Ectodermal cell (in vitro differentiated cells): Measurements from ENCODE around the gene EVX1.
A peak's percentile ranks its signal among the peaks of the same experiment; 100 is the strongest.

Experiments used
- H3K27ac ChIP-seq: 2 replicates; pipeline ENCODE4 v1.7.0; 2013; ENCODE audit warnings: mild to moderate bottlenecking, low read depth, low read length; ENCODE audit not compliant: insufficient read depth, poor library complexity, severe bottlenecking
- H3K27me3 ChIP-seq: 2 replicates; pipeline ENCODE4 v1.7.0; 2013; ENCODE audit warnings: mild to moderate bottlenecking, low read length; ENCODE audit not compliant: insufficient read depth, control insufficient read depth, poor library complexity, severe bottlenecking
- H3K36me3 ChIP-seq: one replicate; pipeline ENCODE4 v1.7.0; 2013; ENCODE audit warnings: low read length; ENCODE audit not compliant: control insufficient read depth, insufficient read depth
- H3K4me1 ChIP-seq: one replicate; pipeline ENCODE4 v1.7.0; 2013; ENCODE audit warnings: low read length; ENCODE audit not compliant: control insufficient read depth, insufficient read depth
- H3K4me3 ChIP-seq: 2 replicates; pipeline ENCODE4 v1.7.0; 2013; ENCODE audit warnings: low read depth, low read length, control low read depth; ENCODE audit not compliant: insufficient read depth
- H3K9me3 ChIP-seq: 2 replicates; pipeline ENCODE4 v1.7.0; 2013; ENCODE audit warnings: mild to moderate bottlenecking, low read length, moderate library complexity; ENCODE audit not compliant: control insufficient read depth
- WGBS, 2 experiments: methylation state at CpG; one replicate each; pipeline ENCODE4 v1.1.7; 2013; ENCODE audit warnings: missing lambda C conversion rate in 2 of 2; 5-methylcytosine and 5-hydroxymethylcytosine counted together

EVX1 gene

DNA sequence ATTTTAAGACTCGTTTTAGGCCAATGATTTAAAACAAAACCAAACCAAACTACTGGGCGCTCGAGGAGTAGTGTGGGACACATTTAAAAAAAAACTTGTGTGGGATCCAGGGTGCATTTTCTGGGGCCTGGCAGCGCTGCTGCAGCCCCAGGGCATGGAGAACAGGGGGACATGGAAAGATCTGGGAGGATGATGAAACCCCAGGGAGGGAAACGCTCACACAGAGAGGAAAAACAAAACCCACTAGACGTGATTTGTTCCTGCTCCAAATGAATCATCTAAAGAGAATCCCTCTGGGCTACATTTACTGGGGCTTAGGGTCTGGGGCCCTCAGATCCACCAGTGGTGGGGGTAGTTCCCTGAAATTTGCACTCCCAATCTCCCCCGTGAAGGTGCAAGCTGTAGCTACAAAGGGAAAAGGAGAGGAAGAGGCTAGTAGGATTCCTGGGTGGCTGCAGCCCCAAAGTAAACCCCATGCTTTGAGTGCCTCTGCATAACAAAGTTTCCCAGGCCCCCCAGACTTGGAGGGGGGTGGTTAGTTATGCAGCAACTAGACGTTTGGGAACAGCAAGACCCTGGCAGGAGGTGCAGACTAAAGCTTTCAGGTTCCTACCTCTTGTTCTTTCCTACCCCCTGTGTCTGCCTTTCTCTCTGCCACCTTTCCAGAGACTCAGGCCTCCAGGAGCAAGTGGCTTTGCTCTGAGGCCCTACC lies 28.2 kb upstream of the EVX1 start:
- Histone ChIP-seq H3K27ac (no peak overlapping the region), H3K9me3 (no peaks in the 10 kb centered on the region), H3K4me1 (peaks cover 8% of the 10 kb centered on the region), H3K36me3 (no peaks in the 10 kb centered on the region), H3K27me3 (peaks cover 85% of the 10 kb centered on the region), H3K4me3 (no peak overlapping the region)
- WGBS, 2 experiments = 19 to 26% methylated on average over 8 of the region's 8 CpGs

DNA sequence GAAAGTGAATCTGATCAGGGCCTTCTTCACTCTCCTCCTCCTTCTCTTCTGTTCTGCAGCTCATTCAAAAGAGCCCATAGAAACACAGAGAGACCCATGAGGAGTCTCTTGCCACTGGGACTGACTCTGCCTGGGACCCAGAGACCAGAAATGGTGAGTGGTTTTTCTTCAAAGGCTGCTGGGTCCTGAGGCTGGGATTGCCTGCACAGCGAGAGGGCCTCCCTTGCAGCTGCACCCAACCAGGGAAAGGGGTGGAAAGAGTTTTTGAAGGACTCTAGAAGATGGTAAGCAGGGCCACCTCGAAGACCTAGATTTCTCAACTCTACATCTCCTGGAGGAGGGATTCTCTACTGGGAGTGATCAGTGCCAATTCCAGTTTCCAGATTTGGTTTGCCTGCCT lies 27.2 kb upstream of the EVX1 start:
- Histone ChIP-seq H3K4me3 (no peak overlapping the region), H3K9me3 (no peaks in the 10 kb centered on the region), H3K27me3 (peaks cover 85% of the 10 kb centered on the region), H3K4me1 (peaks cover 8% of the 10 kb centered on the region), H3K27ac (no peak overlapping the region), H3K36me3 (no peaks in the 10 kb centered on the region)
- 88 to 89% methylated on average over 2 of the region's 2 CpGs for WGBS, 2 experiments

DNA sequence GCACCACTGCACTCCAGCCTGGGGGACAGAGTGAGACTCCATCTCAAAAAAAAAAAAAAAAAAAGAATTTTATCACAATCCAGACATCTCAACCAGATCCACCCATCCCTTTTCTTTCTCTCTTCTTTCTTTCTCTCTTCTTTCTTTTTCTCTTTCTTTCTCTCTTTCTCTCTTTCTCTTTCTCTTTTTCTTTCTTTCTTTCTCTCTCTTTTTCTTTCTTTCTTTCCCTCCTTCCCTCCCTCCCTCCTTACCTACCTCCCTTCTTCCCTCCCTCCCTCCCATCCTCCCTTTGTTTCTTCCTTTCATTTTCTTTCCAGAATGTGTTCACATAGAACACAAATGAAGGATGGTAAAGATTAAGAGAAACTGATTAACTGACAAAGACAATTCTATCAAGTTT lies 24.7 kb upstream of the EVX1 start:
- Histone ChIP-seq H3K27me3 (peaks cover 85% of the 10 kb centered on the region), H3K36me3 (no peaks in the 10 kb centered on the region), H3K9me3 (no peaks in the 10 kb centered on the region), H3K4me1 (peaks cover 7% of the 10 kb centered on the region), H3K27ac (no peak overlapping the region), H3K4me3 (no peak overlapping the region)

DNA sequence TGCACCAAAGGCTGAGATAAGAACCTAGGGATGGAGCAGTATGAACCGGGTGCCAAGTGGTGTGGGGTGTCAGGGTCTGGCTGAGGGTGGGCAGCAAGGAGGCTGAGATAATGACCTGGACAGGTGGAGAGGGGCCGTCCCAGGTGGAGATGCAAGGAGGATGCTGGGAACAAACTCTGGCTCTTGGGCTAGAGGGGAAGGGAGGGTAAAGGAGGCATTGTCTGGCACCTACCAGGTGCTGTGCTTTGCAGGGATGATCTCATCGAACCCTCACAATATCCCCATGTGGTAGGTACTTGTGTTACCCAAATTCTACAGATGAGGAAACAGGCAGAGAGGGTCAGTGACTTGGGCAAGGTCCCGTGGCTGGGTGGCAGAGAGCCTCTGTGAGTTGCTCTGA lies 22.8 kb upstream of the EVX1 start:
- no peaks in the 10 kb centered on the region for H3K9me3 ChIP-seq
- H3K4me1 ChIP-seq = no peaks in the 10 kb centered on the region
- H3K27me3 ChIP-seq = peaks cover 85% of the 10 kb centered on the region
- H3K36me3 ChIP-seq = no peaks in the 10 kb centered on the region
- H3K27ac ChIP-seq = no peak overlapping the region
- H3K4me3 ChIP-seq = no peak overlapping the region
- 86 to 92% methylated on average over 4 of the region's 4 CpGs for WGBS, 2 experiments

DNA sequence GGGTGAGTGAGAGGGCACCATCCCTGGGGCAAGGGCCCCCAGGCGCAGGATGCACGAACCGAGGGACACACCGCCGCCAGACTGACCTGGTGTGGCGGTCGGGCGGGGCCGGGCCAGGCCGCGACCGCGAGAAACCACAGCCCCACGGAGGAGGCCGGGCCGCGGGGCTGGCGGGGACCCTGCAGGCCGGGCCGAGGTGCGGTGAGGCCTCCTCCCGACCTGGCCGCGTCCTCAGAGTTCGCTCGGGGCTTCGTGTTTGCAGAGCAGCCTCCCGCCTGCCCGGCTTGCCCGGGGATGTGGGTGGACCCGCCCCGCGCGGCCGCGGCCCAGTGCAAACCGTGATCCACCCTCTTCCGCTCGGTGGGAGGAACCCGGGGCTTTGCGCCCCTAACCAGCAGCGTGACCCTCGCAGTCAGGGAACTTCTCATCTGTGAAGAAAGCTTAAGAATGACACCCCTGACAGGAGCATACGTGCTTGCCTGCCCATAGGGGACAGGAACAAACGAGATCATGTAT lies 22.1 kb upstream of the EVX1 start:
- no peaks in the 10 kb centered on the region for H3K4me1 ChIP-seq
- no peaks in the 10 kb centered on the region for H3K9me3 ChIP-seq
- no peak overlapping the region for H3K4me3 ChIP-seq
- WGBS, 2 experiments = 87 to 90% methylated on average over 45 of the region's 45 CpGs
- no peak overlapping the region for H3K27ac ChIP-seq
- peaks cover 85% of the 10 kb centered on the region for H3K27me3 ChIP-seq
- no peaks in the 10 kb centered on the region for H3K36me3 ChIP-seq

DNA sequence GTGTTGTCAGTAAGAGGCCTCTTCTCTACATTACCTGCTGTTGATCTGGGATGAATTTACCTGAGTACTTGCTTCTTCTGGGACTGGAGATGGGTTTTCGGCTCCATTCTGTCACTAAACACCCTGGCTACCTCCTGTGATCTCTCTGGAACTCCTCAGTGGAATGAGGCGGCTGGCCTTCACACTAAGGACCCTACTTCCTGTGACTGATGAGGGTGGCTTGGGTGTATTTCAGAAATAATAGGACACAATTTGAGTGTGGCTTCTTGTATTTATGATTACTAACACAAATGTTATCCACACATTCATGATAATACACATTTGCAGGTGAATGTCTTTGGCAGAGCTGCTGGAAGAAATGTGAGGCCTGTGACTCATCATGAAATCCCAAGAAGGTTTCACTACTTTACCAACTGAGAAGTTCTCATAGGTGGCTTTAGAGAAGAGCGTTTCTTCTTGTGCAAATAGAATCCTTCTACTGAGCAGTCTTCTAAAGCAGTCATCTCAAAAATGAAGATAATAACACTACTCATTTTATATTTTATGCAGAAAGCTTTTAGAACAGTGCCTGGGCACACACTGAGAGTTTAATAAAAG lies 21.3 kb upstream of the EVX1 start:
- 89 to 90% methylated on average over 2 to 3 of the region's 3 CpGs for WGBS, 2 experiments
- no peaks in the 10 kb centered on the region for H3K9me3 ChIP-seq
- no peak overlapping the region for H3K4me3 ChIP-seq
- H3K27ac ChIP-seq = no peak overlapping the region
- H3K4me1 ChIP-seq = no peaks in the 10 kb centered on the region
- peaks cover 85% of the 10 kb centered on the region for H3K27me3 ChIP-seq
- no peaks in the 10 kb centered on the region for H3K36me3 ChIP-seq

DNA sequence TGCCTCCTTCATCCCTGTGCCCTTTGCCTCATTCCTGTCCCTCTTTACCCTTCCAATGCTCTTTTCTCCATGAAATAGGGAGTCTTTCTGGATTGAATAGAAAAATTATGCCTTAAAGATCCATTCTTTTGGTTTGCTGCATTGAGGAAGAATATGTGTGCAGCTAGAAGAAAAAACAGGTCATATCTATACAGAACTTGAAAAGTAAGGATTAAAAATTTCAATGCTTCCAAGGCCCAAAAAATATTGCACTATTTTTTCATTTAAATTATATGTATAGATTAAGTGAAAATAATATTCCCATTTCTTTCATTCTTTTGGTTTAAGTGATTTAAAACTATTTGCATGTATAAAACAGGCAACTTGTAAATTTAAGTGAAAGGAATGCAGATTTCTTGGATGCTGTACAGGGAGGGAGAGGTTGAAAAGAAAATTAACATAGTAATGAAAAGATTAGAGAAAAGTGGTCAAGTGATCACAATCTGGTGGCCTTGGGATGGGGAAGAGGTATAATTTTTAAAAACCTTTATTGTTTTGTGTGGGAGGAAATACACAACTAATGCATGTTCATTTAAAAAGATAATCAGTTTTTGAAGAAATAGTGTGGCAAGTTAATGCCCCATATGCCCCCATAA lies 18.5 kb upstream of the EVX1 start:
- H3K4me3 ChIP-seq = no peak overlapping the region
- no peaks in the 10 kb centered on the region for H3K4me1 ChIP-seq
- no peak overlapping the region for H3K27ac ChIP-seq
- no peaks in the 10 kb centered on the region for H3K9me3 ChIP-seq
- no peaks in the 10 kb centered on the region for H3K36me3 ChIP-seq
- peaks cover 100% of the 10 kb centered on the region for H3K27me3 ChIP-seq

DNA sequence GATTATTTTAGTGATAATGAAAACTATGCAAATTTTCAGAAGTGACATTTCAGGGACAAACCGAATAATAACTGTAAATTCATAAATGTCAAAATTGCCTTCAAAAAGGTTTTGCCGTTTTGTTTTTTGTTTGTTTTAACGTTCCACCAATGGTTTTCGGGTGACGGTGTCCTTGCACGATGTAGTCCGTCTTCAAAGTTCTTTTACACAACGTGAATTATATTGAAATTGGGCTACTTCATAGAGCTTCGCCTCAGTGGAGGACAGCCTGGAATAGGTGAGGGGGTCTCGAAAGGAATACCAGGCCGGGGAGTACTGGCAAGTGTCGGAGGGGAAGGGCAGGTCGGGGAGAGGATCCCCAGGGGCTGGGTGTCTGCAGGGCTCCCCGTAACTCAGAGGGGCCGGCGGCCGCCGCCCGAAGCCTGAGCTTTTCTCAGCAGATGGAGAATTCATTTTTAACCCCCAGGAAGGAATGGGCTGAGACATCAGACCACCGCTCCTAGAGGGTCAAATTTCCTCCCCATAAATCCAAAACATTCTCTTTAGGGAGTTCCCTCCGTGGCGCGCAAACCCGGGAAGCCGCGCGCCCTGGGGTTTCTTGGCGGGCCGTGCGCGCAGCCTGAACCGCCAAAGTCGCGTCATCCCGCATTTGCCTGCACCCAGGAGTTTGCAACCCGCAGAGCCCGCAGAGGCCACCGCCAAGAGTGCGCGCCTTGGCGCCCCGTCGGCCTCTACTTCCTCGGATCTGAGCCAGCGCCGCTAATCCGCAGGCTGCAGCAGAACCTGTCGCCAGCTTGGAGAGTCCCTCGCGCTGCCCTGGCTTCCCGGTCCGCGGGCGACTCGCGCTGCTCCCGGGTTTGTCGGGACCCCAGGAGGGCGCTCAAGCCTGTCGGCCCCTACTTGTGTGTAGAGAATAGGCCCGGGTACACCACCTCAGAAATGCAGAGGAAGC lies 17.3 kb upstream of the EVX1 start:
- H3K27me3 ChIP-seq = peaks cover 100% of the 10 kb centered on the region
- H3K4me1 ChIP-seq = no peaks in the 10 kb centered on the region
- H3K27ac ChIP-seq = no peak overlapping the region
- 4% methylated on average over 61 of the region's 61 CpGs for WGBS, 2 experiments
- no peaks in the 10 kb centered on the region for H3K9me3 ChIP-seq
- H3K4me3 ChIP-seq = peak overlapping the region; percentile 12
- H3K36me3 ChIP-seq = no peaks in the 10 kb centered on the region

DNA sequence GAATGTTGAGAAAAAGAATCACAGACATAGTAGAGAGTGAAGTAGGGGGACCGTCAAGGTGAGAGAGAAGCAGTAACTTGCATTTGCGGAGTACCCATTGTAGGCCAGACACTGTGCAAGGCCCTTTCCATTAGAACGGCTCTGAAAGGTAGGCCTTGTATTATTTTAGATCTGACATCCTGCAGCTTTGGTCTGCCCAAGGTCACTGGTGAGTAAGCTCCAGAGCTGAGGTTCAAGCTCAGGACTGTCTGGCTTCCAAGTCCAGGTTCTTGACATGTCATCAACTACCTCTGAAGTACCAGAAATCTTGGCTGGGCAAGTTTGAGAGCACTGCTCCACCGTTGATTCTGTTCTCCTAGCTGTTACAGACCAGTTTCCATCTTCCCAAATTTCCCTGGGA lies 13.2 kb upstream of the EVX1 start:
- no peaks in the 10 kb centered on the region for H3K36me3 ChIP-seq
- no peaks in the 10 kb centered on the region for H3K9me3 ChIP-seq
- peaks cover 77% of the 10 kb centered on the region for H3K27me3 ChIP-seq
- H3K4me1 ChIP-seq = no peaks in the 10 kb centered on the region
- no peak overlapping the region for H3K4me3 ChIP-seq
- no peak overlapping the region for H3K27ac ChIP-seq
- WGBS, 2 experiments = 83 to 90% methylated on average over 4 of the region's 4 CpGs
